GM12891 (cell line): Measurements from ENCODE around the gene UBE2H.

ENCODE experiments used
- PAX5 ChIP-seq: IDR thresholded peaks from 2 replicates; pipeline ENCODE4 v1.6.1; 2011; ENCODE audit warnings: low read length, moderate library complexity, mild to moderate bottlenecking; ENCODE audit not compliant: insufficient read depth, severe bottlenecking
- POLR2A ChIP-seq: IDR thresholded peaks from 2 replicates; pipeline ENCODE4 v1.6.1; 2011; ENCODE audit warnings: low read depth, low read length, control low read depth
- TAF1 ChIP-seq: IDR thresholded peaks from 2 replicates; pipeline ENCODE4 v1.6.1; 2011; ENCODE audit warnings: low read depth, low read length, control low read depth

DNA sequence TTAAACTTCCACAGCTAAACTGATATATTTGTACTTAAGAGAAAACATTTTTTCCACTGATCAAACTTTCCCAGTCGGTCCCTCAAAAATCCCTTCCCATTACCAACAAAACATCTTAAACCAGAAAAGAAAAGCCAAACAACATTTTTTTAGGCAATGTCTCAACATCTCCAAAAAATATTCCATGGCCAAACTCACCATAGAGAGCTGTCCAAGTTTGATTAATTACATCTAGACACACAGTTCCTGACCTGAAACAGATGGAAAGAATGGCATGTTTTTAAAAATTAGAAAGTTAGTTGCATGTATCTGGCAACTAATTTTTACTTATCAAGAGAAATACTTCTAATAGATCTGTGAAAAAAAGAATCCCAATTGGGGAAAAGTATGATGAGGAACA, 95.4 kb downstream of the UBE2H start:
- TF ChIP-seq POLR2A (no peak), PAX5 (no peak), TAF1 (no peak)
